C4-2B (cell line): ENCODE measurements around the gene CABP4.

Source experiments
- ZFX ChIP-seq: fragments of 450-650 bp; IDR thresholded peaks from 2 replicates; pipeline ENCODE4 v1.6.1; 2017
- TF ChIP-seq, protein P1 (sequence below): fragments of 450-650 bp; conservative IDR thresholded peaks from 2 replicates; pipeline ENCODE4 v1.5.1; 2017; ENCODE audit warnings: mild to moderate bottlenecking

DNA sequence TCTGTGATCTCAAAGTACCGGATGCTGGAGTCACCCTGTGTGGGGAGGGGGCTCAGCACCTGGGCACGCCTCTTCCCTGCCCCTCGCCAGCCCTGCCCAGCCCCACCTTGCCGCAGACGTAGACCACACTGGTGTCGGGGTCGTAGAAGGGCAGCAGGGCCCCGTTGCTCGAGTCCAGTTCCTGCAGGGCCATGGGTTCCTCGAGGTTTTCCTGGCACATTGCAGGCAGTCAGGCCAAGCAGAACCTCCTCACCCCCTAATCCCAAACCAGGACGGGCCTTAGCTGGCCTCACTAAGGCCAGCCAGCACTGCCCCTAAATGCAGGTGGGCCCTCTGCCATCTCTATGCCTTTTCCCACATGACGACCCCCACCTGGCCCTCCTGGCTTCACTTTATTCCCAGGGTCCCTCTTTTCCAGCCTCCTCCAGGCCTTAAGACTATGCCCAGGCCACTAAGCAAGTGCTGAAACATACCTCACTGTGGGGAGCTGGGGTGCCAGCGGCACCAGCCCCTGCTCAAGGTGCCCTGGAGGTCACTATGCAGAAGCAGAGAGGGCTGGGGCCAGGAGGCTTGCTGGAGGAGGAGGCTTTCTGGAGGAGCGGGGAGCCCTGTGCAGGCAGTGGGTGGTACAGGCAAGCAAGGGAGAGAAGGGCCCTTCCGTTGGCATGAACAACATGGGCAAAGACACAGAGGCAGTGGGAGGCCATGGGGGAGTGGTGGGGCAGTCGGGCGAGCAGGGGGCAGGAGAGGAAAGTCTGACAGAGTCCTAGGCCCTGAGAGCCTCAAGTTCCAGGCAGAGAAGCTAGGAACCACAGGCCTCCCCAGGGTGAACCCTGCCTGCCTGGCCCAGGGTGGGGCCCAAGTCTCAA is 14.7 kb upstream of the CABP4 start:
- TF ChIP-seq, protein P1, sequence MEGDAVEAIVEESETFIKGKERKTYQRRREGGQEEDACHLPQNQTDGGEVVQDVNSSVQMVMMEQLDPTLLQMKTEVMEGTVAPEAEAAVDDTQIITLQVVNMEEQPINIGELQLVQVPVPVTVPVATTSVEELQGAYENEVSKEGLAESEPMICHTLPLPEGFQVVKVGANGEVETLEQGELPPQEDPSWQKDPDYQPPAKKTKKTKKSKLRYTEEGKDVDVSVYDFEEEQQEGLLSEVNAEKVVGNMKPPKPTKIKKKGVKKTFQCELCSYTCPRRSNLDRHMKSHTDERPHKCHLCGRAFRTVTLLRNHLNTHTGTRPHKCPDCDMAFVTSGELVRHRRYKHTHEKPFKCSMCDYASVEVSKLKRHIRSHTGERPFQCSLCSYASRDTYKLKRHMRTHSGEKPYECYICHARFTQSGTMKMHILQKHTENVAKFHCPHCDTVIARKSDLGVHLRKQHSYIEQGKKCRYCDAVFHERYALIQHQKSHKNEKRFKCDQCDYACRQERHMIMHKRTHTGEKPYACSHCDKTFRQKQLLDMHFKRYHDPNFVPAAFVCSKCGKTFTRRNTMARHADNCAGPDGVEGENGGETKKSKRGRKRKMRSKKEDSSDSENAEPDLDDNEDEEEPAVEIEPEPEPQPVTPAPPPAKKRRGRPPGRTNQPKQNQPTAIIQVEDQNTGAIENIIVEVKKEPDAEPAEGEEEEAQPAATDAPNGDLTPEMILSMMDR = no peak
- no peak for TF ChIP-seq ZFX
